HG03442 (cell line): ENCODE measurements around the gene HOXC13.

Experiments
- ATAC-seq: cut with Tn5 transposase; IDR thresholded peaks from one replicate; pipeline ENCODE4 v1.9.1; 2021; ENCODE audit warnings: mild to moderate bottlenecking, moderate library complexity; ENCODE audit not compliant: unreplicated experiment

The HOXC13 gene, protein sequence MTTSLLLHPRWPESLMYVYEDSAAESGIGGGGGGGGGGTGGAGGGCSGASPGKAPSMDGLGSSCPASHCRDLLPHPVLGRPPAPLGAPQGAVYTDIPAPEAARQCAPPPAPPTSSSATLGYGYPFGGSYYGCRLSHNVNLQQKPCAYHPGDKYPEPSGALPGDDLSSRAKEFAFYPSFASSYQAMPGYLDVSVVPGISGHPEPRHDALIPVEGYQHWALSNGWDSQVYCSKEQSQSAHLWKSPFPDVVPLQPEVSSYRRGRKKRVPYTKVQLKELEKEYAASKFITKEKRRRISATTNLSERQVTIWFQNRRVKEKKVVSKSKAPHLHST

DNA sequence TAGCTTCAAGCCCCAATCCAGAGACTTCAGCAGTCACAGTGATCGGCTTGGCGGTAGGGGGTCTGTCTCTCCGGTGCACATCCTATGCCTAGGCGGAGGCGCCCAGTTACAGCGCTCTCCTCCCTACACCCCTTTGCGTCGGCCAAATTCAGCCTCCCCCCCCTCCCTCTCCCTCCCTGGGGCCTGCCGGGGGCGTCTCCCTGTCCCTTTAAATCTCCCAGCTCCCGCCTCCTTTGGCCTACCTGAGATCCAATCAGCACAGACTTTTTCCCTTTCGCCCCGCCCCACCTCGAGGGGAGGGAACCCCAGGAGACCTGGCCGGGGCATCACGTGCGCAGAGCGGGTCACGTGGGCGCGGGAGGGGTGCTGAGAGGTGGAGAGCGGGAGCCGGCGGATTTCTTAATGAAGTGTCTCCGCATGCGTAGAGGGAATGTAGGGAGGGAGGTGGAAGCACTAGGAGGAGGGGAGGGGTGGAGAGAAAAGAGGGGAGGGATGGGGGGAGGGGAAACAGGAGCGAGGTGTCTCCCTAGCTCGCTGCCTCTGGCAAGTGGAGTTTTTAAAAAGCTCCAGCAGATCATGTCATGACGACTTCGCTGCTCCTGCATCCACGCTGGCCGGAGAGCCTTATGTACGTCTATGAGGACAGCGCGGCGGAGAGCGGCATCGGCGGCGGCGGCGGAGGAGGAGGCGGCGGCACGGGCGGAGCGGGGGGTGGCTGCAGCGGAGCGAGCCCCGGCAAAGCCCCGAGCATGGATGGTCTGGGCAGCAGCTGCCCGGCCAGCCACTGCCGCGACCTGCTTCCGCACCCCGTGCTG, at the start of gene HOXC13:
Gene HOXC13 (plus strand): TSS at position 506 of the 815 bp plus-strand sequence. CDS start 76 bp downstream, at position 582.
- no peak for ATAC-seq

DNA sequence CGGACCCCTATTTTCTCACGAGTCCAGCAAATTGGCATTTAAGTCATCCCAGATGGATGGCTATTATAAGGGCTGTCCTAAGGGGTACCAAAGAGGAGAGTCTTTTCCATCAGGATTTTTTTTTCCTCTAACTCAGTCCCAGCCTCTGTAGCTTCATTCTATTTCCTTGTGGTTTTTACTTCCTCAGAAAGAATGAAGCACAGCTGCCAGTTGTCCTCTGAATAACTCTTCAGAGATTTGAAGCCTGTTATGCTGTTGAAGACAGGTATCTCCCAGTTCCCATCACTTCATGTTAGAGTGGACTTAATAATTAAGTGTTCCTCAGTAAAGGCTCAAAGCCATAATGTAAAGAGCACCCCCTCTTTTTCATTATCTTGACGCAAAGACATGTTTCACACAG, 48.5 kb upstream of the HOXC13 start:
- no peak for ATAC-seq

DNA sequence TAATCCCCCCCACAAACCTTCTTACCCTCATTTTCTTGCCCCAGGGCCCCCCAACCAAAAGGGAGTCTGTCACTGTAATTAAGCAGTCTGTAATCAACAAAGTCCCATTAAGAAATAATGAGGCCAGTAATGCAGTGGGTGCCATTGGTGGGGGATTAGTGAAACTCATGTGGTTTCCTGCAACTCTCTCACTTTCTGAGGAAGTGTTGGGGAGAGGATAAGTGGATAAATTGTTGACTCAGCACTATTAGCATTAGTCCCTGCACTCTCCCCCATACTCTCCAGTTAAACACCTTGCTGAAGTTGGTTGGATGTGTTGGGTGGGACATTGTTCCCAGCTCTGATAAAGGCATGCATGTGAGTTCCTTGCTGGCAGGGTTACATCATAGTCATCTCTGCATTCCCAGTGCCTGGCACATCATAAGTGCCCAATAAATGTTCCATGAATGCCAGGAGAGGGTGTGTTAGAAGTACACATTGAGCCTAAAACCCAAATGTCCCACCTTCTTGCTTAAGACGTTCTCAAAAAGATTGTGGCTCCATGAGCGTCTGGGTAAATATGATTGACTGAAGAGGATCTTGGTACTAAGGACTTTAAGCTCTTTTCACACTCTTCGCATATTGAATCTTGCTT, 45.8 kb upstream of the HOXC13 start:
- ATAC-seq, result no peak

DNA sequence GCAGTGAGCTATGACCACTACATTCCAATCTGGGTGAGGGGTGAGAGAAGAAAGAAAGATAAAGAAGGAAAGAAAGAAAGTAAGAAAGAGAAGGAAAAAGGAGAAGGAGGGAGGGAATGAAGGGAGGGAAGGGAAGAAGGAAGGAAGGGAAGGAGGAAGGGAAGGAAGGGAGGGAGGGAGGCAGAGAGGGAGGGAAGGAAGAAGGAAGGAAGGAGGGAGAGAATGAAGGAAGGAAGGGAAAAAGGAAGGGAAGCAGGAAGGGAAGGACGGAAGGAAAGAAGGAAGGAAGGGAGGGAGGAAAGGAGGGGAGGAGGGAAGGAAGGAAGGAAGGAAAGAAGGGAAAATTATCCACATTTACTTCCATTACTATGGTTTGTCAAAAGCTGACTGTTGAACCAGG, 39.4 kb upstream of the HOXC13 start:
- ATAC-seq, result no peak

DNA sequence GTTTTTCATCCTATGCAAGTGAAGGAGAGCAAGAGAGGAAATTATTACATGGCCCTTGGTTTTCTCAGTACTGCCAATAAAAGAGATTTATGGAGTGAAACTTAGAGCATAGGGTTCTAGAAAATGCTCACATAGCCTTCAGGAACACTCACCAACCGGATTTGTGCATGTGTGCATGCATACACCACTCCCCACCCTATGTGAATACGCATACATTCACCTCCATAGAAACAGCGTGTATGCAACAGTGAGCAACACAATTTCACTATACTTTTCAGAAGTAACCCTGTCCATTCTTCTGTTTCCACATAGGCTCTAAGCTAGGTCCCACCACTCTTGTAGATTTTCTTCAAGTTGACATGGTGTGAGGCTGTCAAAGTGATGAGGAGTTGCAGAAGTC, 31.5 kb upstream of the HOXC13 start:
- no peak for ATAC-seq

DNA sequence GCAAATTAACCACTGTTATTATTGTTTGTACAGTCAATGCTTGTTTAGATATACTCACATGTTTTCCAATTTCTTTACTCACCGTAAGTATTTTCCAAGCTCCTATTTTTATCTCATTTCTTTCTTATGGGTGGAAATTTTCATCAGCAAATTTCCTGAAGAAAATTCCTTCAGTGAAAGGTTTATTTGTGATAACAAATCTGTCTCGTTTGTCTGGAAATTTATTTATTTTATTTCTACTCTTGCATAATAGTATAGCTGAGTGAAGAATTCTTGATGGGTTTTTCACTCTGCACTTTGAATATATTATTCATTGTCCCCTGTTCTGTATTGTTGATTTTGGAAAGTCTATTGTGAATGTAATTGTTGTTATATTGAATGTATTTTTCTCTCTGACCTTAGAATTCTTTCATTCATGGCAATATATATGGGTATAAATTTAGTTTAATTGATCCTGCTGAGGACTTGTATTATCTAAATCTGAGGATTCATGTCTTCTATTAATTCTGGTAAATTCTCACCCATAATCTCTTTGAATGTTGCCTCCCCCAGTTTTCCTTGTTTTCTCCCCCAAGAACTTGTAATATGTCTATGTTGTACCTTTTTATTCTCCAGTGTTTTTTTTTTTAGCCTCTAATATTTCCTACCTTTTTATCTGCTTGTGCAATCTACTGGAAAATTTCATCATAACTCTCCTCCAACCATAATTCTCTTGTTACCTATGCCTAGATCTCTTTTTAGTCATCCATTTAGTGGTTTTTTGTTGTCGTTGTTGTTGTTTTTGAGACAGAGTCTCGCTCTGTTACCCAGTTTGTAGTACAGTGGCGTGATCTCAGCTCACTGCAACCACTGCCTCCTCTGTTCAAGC, 21.6 kb upstream of the HOXC13 start:
- ATAC-seq, result no peak

DNA sequence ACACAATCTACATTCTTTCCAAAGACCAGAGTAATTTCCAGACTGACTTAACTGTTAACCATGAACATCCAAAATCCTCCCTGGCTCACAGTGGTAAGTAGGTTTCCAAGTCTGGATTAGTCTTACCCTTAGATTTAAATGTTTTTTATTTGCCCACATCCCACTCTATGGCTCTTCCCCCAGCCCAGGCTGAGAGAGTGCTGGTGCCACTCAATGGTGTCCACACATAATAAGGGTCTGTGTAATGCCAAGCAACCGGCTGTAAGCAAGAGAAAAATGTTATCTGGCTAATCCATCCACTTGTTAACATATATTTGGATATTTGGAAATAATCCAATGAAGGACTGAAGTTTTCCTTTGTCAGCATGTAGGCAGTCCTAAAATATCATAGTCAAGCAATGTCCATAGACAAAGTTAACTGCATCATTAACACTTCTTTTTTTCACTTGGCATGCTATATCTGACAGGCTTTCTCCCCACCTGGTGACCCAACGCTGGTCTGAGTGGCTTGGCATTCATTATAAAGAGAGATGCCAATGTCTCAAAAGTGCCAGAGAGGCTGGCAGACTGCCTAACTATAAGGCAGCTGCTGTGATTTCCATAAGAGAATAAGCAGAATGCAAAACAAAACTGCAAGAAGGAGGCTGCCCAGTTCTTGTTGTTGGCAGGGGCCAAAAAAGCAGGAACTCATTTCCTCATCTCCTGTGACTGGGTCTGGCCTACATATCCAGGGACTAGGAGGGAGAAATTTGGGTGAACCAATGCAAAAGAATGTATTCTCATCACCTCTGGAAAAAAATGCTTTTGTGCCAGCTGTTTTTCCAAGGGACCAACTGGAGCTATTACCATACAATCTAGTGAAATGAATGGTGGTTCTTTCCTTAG, 13.9 kb upstream of the HOXC13 start:
- ATAC-seq, result no peak

DNA sequence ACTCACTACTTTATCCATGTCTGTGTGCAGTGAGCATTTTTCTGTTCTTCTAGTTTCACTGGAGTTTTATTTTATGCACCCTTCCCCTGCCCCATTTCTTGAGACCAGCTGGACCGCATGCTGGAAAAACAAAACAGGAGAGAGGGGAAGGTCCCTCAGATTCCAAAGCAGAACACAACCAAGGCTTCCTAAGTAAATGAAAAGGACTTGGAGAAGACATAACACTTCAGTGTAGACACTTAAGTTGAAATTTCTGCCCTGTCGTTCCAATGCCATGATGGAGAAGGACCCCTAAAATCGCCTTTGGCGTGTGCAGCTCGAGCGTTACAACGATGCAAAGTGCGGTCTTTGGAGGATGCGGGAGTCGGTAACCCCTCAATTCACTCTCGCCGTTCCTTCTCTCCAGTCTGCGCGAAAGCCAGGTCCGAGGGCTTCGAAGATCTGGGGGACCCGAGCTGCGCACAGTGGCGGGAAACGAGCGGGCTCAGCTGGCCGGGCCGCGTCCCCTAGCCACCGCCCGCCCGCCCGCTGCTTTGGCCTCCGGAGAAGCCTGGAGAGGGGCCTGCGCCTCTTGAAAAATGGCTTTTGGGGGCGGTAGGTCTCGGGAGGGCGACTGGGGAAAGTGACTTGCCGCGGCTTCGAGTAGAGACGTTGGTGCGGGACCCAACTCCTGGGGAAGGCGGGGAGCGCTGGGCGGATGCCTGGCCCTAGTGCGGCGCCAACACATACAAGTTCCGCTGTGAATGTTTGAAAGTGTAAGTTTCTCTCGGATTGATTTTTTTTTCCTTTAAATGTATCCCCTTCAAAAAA, 11.2 kb upstream of the HOXC13 start:
- ATAC-seq, result no peak

DNA sequence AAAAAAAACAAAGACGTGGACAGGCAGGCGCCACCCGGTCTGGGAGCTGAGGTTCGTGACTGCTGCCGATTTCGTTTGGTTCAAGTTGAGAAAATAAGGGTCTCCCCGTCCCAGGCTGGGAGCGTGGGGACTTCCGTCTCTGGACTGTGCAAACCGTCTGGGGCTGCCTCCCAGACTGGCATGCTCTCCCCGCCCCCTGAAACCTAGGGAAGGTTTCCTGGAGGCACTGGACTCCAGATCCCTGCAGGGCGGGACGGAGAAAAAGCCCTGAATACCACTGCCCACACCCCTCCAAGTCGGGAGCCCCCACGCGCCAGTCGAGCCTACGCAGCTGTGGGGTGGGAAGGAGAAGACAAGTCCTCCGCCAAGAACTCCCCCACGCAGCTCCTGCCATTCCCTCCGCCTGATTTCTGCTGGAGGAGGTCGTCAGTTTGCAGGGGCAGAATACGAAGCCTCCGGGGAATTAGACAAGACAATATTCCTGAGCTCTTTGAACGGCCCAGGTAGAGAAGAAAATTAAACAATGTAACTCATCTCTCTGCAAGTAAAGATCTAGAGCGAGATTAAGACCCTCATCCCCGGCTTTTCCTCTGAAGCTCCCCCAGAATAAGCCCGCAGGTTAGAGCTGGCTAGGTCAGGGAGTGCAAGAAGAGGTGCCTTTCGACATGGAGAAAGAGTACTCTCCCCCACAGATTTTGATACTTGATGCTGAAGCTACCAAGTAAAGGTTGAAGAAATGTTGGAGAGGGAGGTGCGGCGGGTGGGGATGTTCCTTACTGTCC, 10.4 kb upstream of the HOXC13 start:
- no peak for ATAC-seq

DNA sequence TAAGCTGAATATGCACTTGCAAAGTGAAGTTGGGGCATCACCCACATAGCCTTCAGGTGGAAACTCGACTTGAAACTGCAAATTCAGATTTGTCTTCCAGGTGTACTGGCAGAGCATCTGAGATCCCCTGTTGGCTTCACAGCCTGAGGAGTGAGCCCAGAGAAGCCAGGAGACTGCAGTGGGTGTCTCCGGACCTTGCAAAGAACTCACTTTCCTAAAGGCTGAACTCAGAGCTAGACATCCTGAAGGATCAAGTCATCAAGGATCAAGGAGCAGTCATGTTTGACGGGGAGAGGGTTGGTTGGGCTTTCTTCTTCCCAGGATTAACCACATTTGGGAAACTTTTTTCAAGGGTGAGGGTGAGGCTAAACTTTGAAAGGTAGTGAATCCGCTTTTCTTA, 9.1 kb upstream of the HOXC13 start:
- ATAC-seq, result no peak

DNA sequence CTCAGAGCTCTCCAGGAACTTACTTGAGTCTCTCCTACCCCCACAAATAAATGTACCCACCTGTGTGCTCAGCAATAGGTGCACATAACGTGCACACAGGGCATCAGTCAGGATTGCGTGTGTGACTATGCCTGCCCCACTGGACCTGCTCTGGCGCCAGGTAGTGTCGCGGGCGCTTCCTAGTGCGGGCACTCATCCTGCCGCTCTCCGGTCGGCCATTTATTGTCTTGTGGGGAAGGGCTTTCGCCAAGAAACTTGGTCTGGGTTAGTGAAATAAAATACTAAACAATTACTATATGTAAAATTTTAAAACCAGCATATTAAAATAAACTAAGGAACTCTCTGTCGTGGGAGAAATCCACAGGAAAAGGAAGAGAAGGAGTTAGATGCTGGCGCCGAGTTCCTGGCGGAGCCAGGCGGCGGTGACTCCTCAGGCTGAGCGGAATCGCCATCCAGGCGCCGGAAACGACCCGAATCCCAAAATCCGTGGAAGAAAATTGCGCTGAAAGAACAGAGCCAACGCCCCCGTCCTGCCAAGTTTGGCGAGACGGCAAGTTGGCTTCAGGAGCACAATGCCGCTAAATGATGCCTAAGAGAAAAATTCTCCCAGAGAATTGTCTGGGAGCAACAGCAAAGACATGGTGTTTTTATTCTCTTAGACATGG, 7.9 kb upstream of the HOXC13 start:
- no peak for ATAC-seq

DNA sequence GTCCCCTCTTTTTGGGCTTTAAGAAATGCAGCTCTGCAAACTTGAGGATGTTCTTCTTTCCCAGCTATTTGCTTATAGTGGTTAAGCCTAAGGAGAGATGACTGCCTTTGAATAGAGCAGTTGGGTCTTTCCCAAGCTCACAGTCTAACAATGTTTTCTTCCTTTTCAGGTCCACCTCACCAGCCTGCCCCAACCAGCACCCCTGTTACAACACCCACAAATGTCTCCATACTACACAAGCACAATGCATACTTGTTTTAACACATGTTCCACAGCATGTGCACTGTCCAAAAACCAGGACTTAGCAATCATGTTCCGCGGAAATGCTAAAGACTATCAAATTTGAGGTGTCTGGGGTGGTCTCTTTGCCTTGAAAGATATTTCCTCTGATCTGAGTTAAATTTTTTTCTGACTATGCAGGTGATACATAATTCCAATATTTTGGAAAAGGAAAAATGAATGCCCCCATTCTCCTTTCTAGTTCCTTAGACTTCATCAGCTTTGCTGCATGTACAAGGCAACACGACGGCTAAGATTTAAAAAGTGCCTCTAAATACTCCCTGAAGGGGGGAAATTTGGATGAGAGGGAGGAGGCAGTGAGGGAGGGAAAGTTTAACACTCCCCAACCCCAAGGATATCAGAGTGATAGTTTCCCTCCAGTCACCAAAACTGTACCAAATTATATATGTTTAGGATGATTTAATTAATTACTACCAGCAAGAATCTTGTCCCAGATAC, 6.6 kb upstream of the HOXC13 start:
- no peak for ATAC-seq

DNA sequence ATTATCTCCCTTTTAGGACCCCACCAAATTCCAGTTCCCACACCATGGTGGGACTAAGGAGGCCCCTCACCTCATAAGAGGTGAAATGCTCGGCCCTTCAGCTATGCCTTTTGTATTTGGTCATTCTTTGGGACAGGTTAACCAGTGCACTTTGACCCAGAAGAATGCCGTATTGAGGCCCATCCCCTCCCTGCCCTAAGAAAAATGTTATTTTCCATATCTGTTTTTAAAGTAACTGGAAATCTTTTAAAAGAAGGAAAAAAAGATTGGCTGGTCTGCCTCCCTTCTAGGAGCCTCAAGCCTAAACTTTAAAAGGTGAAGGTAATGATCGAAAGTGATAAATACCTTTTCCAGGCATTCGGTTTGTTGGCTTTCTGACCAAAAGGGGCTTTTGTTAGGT, 5.7 kb upstream of the HOXC13 start:
- ATAC-seq, result no peak

DNA sequence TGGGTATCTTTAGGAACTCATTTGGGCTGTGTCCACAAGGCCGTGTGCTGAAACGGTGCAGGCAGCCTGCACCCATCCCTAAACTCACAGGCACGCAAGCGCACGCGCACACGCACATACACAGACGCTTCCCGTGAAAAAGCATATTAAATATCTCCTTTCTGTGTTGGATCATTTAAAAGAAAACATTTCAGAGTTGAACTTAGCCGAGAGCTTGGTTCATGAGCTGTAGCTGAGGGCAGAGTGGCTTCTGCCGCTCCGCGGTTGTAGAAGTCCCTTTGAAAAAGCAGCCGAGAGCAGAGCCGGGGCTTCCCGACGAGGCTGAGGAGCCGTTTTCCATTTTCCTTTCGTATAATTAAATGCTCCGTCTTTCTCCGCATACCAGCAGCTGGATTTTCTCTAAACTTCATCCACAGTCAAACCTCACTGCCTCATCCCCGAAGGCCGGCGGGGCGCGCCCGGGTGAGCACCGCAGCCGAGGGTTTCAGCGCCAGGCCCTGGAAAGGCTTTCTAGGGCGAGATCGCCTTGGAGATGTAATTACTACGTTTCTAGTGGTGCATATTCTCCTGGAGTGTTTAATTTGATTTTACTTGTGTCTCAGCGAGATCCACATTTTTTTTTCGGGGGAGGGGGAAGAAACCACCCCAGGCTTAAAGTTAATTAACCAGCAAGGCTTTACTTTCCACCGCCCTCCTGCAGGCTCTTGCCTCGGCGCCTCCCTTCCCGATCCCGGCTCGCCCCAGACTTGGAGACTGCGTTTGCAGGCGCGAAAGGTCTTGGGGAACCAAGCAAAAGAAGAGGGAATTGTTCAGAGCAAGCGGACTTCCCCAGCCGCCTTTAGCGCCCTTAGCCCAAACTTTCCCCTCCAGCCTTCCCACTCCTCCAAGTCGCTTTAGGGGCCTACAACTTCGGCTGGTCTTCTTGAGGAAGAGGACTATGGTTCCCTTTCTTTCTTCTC, 3.0 kb upstream of the HOXC13 start:
- no peak for ATAC-seq

DNA sequence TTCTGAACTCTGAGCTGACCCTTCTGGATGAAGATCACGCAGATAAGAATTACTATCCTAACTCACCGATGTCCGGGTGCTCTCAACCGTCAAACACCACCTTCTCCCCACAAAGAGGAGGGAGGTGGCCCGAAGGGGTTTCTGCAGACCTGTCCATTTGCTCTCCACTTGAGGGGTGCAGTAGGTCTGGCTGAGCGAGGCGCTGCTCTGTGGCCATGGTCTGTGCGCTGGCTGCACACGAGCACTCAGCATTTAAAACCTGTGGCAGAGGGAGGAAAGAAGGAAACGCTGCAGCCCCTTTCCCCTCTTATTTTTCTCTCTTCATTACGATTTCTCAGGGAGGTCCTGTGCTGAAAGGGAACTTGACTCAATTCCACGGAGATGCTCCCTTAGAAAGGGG, 1.5 kb upstream of the HOXC13 start:
- ATAC-seq, result no peak
